Natural killer cell (primary cell): Measurements from ENCODE around the gene FOXC1. TPM values are rescaled to one million over a fixed set of nuclear protein-coding genes. Genes with fewer than 3 reads are reported as not detected.

Experiments used
- ATAC-seq, 3 donors: fragments of 150-1000 bp in 2 of 3; fragments of 200-7000 bp in 1 of 3; cut with Tn5 transposase; 1 replicate in 1 of 3; 2 replicates in 2 of 3; pipeline ENCODE4 v1.10.0; 2021; ENCODE audit warnings: mild to moderate bottlenecking in 2 of 3, moderate library complexity in 2 of 3
- DNase-seq, 2 donors: peaks; one replicate each; pipeline versions ENCODE4 v3.0.0 to v3.0.0-alpha.2; 2013 to 2021; ENCODE audit warnings: mixed read lengths in 1 of 2
- H3K27ac ChIP-seq: one replicate; pipeline ENCODE4 v1.5.1; 2013; ENCODE audit warnings: mild to moderate bottlenecking, low read length
- H3K27me3 ChIP-seq: one replicate; pipeline ENCODE4 v1.6.1; 2013; ENCODE audit warnings: low read length; ENCODE audit not compliant: control insufficient read depth, insufficient read depth
- H3K36me3 ChIP-seq: one replicate; pipeline ENCODE4 v1.6.1; 2013; ENCODE audit warnings: low read length; ENCODE audit not compliant: control insufficient read depth, insufficient read depth
- H3K4me1 ChIP-seq: one replicate; pipeline ENCODE4 v1.6.1; 2013; ENCODE audit warnings: low read length; ENCODE audit not compliant: control insufficient read depth, insufficient read depth
- H3K4me3 ChIP-seq: one replicate; pipeline ENCODE4 v1.5.1; 2013; ENCODE audit warnings: low read length
- H3K9me3 ChIP-seq: one replicate; pipeline ENCODE4 v1.6.1; 2013; ENCODE audit warnings: low read length; ENCODE audit not compliant: control insufficient read depth, insufficient read depth
- H3K27ac Mint-ChIP-seq, 2 donors: one replicate each; pipeline ENCODE4 v1.8.0; 2022; ENCODE audit warnings: mild to moderate bottlenecking in 2 of 2, mixed read lengths in 2 of 2, moderate library complexity in 1 of 2
- H3K27me3 Mint-ChIP-seq, 2 donors: one replicate each; pipeline ENCODE4 v1.8.0; 2022; ENCODE audit warnings: low read depth in 2 of 2, mixed read lengths in 2 of 2
- H3K36me3 Mint-ChIP-seq: one replicate; pipeline ENCODE4 v1.8.0; 2022; ENCODE audit warnings: mixed read lengths
- H3K4me1 Mint-ChIP-seq, 2 donors: one replicate each; pipeline ENCODE4 v1.8.0; 2022; ENCODE audit warnings: mixed read lengths in 2 of 2
- H3K4me3 Mint-ChIP-seq: one replicate; pipeline ENCODE4 v1.8.0; 2022; ENCODE audit warnings: mild to moderate bottlenecking, moderate library complexity, mixed read lengths
- H3K9me3 Mint-ChIP-seq, 2 donors: one replicate each; pipeline ENCODE4 v1.8.0; 2022; ENCODE audit warnings: mixed read lengths in 2 of 2
- CTCF ChIP-seq: fragments of 200-600 bp; IDR thresholded peaks from one replicate; pipeline ENCODE4 v1.8.0; 2022; ENCODE audit warnings: antibody characterized with exemption
- WGBS: methylation state at CpG from one replicate; pipeline ENCODE4 v1.1.7; 2013; ENCODE audit warnings: missing lambda C conversion rate; ENCODE audit not compliant: insufficient coverage; 5-methylcytosine and 5-hydroxymethylcytosine counted together
- intact Hi-C: fragments of 100-400 bp; cut with micrococcal nuclease; formaldehyde crosslinking; loops from one replicate; pipeline ENCODE4 v1.14.2; 2022
- total RNA-seq, 4 donors: library from RNA; stranded (reverse); fragments of 120-200 nt in 1 of 4; gene quantifications; one replicate each; pipeline versions ENCODE4 v1.2.3 to v1.2.4, GENCODE V29; 2013 to 2022

Gene FOXC1
- total RNA-seq, 3 donors from 2014 or later (not counting 1 experiment from before 2014, with no cell fraction given) = 0.16 to 0.21 TPM; not detected in 1

DNA sequence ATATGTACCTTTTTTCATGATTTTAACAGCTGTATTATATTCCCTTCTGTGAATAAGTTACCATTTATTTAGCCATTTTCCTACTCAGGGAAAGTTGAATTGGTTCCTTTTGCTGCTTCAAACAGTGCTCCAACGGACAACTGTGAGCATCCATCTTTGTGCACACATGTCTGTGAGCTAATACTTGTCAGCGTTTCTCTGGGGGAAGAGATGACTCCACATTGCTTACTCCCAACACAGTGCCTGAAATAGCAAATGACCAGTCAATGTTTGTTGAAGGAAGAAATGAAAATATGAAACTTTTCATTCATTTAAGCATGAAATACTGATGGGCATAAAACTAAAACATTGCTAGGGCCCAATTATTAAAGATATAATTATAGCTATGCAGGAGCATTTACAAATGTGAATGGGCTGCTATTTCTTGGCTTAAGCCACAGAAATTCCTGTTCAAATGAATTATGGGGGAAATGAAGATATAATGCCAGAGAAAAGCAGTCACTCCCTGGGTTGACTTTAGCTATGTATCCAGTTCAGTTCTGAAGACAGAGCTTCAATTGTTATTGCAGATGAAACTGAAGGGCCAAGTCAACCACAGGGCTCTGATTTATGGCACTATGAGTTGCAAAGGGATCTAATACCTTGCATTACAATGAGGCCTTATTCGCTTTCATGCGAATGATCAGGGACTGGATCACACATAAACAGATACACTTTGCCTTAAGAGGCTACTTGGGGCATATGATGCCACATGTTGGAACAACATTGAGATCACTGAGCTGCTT is 47.4 kb upstream of the FOXC1 start:
- 96% methylated on average over 3 of the region's 4 CpGs for WGBS
- Histone ChIP-seq H3K27ac (no peak overlapping the region), H3K4me3 (no peak overlapping the region), H3K36me3 (no peaks in the 10 kb centered on the region), H3K4me1 (no peaks in the 10 kb centered on the region), H3K27me3 (no peaks in the 10 kb centered on the region), H3K9me3 (peaks cover 2% of the 10 kb centered on the region)
- DNase-seq (no peak), ATAC-seq (no peak)
- H3K27ac Mint-ChIP-seq = no peak overlapping the region
- no peak for TF ChIP-seq CTCF
- H3K4me3 Mint-ChIP-seq = no peak overlapping the region
- H3K36me3 Mint-ChIP-seq = peaks cover 6% of the 10 kb centered on the region
- intact Hi-C loops = no loop called here
- peaks cover 4 to 5% of the 10 kb centered on the region in 2 donors for H3K9me3 Mint-ChIP-seq
- peaks cover 0 to 9% of the 10 kb centered on the region in 2 donors for H3K27me3 Mint-ChIP-seq
- peaks cover 0 to 5% of the 10 kb centered on the region in 2 donors for H3K4me1 Mint-ChIP-seq

GRCh38 chr6:1569377-1569776 is 40.3 kb upstream of the FOXC1 start:
- Mint-ChIP-seq H3K4me1 (no peaks in the 10 kb centered on the region), H3K27ac (no peak overlapping the region), H3K36me3 (peaks cover 32% of the 10 kb centered on the region), H3K9me3 (peaks cover 6 to 19% of the 10 kb centered on the region in 2 donors), H3K4me3 (no peak overlapping the region), H3K27me3 (peaks cover 0 to 7% of the 10 kb centered on the region in 2 donors)
- intact Hi-C loops = no loop called here
- Histone ChIP-seq H3K4me3 (no peak overlapping the region), H3K4me1 (no peaks in the 10 kb centered on the region), H3K9me3 (peaks cover 2% of the 10 kb centered on the region), H3K36me3 (no peaks in the 10 kb centered on the region), H3K27me3 (no peaks in the 10 kb centered on the region), H3K27ac (no peak overlapping the region)
- ATAC-seq (no peak), DNase-seq (no peak)
- no peak for TF ChIP-seq CTCF
- no CpG with 5 or more reads among the region's 3 CpGs for WGBS

GRCh38 chr6:1570848-1571247 is 38.9 kb upstream of the FOXC1 start:
- DNase-seq (no peak), ATAC-seq (no peak)
- intact Hi-C loops = no loop called here
- H3K27me3 Mint-ChIP-seq = peaks cover 0 to 7% of the 10 kb centered on the region in 2 donors
- Histone ChIP-seq H3K36me3 (no peaks in the 10 kb centered on the region), H3K4me1 (no peaks in the 10 kb centered on the region), H3K27ac (no peak overlapping the region), H3K27me3 (no peaks in the 10 kb centered on the region), H3K9me3 (peaks cover 2% of the 10 kb centered on the region), H3K4me3 (no peak overlapping the region)
- no peaks in the 10 kb centered on the region for H3K4me1 Mint-ChIP-seq
- peaks cover 25% of the 10 kb centered on the region for H3K36me3 Mint-ChIP-seq
- H3K27ac Mint-ChIP-seq = no peak overlapping the region
- WGBS = no CpG with 5 or more reads among the region's 1 CpG
- H3K4me3 Mint-ChIP-seq = no peak overlapping the region
- TF ChIP-seq CTCF = no peak
- peaks cover 2 to 14% of the 10 kb centered on the region in 2 donors for H3K9me3 Mint-ChIP-seq
